ENCODE data around the gene CDK15.

Gene CDK15

GRCh38 chr2:201872591-201872990 is 66.3 kb downstream of the CDK15 start:
- DNase-seq, result no peak

- DNase-seq, result no peak
Measured at GRCh38 chr2:201879996-201880395, 73.7 kb downstream of the CDK15 start.

- no peak for DNase-seq
Measured at GRCh38 chr2:201880579-201880978, 74.2 kb downstream of the CDK15 start.

DNA sequence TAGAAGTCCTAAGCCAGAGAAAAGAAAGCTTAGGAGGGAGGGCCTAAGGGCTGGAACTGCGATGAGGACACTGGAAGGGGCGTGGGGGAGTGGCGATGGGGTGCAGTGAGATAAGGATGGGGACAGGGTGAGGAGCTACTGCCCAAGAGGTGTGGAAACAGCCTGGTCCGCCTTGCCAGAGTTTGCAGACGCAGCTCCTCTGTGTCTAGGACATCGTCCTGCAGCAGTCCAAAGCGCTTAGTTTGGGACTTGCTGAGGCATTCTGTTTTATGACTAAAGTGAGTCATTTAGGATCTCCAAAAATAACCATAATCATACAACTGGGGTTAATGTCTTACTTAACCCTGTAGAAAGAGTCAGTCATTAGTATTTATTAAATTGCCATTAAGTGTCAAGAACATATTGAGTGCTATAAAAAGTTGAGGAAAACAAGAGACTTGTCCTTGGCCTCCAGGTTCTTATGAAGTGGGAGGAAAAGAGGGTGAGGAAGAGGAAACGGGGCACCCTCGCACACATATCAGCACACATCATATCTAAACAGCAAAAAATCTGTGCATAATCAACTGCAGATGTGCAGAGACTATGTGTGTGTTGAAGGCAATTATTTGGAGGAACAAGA is 74.8 kb downstream of the CDK15 start:
- no peak for DNase-seq

DNA sequence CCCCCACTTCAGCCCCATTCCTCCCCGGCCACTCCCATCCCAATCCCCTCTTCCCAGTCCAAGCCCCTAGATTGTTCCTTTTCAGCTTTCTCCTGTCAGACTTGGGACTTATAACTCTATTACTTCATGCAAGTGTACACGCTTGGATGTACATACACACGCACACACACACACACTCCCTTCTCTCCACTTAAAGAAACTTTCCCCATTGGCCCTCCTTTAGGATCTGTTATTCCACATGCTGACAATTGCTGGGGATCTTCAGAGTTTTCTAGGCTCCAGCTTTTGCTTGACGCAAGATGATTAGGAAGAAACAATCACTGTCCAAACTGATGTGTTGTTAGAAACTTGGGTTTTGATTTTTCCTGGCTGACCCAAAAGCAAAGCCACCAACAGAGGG is 75.4 kb downstream of the CDK15 start:
- DNase-seq, result no peak

GRCh38 chr2:201882353-201883090 is 76.2 kb downstream of the CDK15 start:
- no peak for DNase-seq

GRCh38 chr2:201883606-201884369 is 77.5 kb downstream of the CDK15 start:
- DNase-seq, result no peak

DNA sequence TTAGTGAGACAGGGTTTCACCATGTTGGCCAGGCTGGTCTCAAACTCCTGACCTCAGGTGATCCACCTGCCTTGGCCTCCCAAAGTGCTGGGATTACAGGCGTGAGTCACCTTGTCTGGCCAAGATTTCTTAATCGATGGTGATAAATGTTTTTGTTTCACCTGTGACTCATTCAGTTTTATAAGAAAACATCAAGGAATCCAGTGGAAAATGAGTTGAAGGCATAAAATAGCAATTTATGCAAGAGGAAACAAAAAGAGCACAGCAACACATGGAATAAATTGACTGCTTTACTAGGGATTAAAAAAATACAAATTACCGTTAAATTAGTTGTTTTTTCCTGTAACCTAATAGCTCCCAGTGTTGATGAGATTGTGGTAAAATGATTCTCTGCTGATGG is 80.2 kb downstream of the CDK15 start:
- DNase-seq, result no peak

DNA sequence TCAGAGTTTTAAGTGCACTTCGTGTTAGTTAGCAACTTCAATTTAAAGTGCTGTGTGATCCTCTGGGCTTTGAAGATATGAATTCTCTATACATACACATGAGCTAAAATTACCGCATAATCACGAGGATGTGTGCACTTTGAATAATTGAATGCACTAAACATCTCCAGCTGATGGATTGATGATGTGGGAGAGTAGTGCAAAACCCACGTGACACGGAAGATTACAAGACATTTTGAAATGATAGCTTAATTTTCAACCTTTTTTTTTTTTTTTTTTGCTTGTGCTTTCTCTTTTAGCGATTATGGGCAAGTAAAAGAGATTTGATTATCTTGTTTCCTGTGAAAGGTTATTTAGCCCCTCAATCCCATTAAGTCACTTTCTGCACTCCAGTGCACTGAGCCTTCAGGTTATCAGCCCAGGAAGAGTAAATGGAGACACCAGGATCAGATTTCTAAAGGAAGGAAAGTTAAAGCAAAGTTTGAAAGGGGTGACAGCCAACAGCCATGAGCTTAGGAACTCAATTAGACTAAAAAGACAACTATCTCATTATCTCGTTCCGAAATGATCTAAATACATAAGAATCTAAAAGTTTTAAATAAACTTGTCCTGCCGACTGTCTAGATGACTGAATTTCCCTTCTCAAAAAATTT is 81.6 kb downstream of the CDK15 start:
- DNase-seq, result no peak

GRCh38 chr2:201888426-201888800 is 82.1 kb downstream of the CDK15 start:
- DNase-seq, result no peak

GRCh38 chr2:201890453-201890852 is 84.1 kb downstream of the CDK15 start:
- DNase-seq, result no peak

DNA sequence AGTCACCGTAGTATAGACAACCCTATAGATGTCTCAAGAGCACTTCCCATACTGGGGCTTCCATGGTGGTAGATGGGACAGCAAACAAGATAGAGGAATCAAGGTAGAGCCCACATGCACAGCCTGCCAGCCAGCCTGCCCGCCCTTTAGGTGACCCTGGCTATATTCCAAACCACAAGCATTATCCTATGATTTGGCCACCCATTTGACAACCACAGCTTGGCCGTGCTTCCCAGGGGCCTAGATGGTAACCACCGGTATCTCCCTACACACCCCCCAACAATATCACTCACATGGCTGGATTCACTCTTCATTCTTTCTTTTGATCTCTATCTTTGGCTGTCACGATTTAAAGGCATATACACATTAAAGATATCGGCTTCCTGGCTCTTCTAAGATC is 85.3 kb downstream of the CDK15 start:
- DNase-seq, result no peak

DNA sequence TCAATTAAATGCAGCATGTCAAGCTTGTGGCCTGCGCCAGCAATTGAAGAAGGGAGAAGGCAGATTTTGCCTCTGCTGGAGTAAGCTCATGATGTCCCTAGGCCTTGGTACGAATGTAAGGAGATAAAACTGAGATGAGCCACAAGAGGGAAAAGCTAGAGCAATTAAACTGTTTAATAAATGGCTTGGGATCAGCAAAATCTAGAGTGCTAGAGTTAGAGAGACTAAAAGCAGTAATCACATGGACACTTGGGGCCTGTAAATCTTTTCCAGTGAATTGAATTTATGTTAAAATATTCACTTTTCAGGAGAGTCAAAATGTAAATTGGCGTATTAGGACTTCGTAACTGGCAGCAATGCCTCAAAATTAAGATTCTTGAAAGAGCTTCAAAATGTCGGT is 86.2 kb downstream of the CDK15 start:
- DNase-seq, result no peak

DNA sequence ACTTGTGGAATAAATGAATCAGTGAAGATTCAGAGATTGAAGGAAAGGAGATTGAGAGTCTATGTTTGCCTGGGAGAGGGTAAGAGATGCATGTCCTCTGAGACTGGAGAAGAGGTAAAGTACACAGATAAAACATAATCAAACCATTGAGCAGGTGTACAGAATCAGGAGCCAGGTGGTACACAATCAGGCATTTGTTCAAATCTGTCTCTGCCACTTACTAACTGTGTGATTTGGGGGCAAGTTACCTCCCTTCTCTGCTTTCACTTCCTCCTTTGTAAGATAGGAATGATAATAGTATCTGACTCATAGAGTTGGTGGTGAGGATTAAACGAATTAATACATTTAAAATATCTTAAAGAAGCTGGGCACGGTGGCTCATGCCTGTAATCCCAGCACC is 94.0 kb downstream of the CDK15 start:
- DNase-seq, result no peak

- no peak for DNase-seq
Measured at GRCh38 chr2:201901786-201902185, 95.4 kb downstream of the CDK15 start.

GRCh38 chr2:201904538-201905420 is 98.4 kb downstream of the CDK15 start:
- no peak for DNase-seq

GRCh38 chr2:201906777-201907562 is 100.6 kb downstream of the CDK15 start:
- no peak for DNase-seq

GRCh38 chr2:201907563-201907881 is 101.2 kb downstream of the CDK15 start:
- no peak for DNase-seq

DNA sequence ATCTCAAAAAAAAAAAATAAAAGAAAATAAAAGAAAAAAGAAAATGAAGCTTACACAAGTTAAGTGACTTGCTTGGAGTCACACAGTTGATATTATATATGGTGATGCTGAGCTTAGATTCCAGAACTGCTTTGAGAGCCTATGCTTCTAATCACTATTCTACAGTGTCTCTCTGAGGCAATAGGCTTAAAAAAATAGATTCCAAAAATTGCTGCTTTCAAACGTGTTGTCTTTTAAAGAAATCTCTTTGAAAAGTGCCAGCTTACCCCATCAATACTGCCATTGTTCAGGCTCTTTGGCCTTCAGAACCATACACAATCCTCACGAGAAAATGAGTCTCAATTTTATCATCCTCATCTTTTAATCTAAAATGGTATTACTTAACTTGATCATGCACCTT is 102.6 kb downstream of the CDK15 start:
- no peak for DNase-seq

GRCh38 chr2:201909348-201909747 is 103.0 kb downstream of the CDK15 start:
- no peak for DNase-seq

- DNase-seq, result no peak
Measured at GRCh38 chr2:201909961-201910361, 103.6 kb downstream of the CDK15 start.

DNA sequence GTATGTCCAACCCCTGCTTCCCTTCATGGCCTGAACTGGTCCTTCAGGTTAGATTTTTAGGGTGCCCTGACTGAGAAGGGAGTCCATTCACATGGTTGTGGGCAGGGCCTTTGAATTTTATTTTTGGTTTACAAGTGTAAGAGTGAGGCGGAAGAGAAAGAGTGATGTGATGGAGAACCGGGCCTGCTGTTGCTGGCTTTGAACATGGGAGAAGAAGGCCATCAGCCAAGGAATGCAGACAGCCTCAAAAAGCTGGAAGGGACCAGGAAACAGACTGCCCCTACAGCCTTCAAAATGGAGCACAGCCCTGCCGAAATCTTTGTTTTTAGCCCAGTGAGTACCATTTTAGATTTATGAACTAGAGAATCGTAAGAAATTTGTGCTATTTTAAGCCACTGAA is 105.0 kb downstream of the CDK15 start:
- no peak for DNase-seq
